SKM-1 treated with dmso at 0.1 percent for 144 hours (cell line): ENCODE measurements around the gene PPA2.

Experiments used
- DNase-seq: peaks from one replicate; lab custom pipeline; 2025; ENCODE audit not compliant: unreplicated experiment; lab: John Stamatoyannopoulos, UW

Gene PPA2

DNA sequence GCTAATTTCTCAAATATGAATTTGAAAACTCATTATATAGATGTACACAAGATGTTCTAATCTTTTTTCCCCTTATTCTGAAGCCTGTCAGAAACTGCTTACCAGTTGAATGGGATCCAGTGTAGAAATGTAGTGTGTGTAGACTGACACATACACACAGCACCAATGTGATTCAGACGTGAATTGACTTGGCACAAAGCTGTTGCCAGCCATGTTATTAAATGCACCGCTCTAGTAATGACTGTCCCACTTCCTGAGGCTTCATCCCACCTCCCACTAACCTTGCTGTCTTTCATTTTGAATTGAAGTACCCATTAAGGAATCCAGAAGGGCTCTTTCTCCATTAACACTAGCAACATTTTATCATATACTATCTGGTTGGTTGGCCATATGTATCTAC is 146.6 kb downstream of the PPA2 start:
- DNase-seq = no peak
